ENCODE measurements around the gene SCD5.

Gene SCD5

DNA sequence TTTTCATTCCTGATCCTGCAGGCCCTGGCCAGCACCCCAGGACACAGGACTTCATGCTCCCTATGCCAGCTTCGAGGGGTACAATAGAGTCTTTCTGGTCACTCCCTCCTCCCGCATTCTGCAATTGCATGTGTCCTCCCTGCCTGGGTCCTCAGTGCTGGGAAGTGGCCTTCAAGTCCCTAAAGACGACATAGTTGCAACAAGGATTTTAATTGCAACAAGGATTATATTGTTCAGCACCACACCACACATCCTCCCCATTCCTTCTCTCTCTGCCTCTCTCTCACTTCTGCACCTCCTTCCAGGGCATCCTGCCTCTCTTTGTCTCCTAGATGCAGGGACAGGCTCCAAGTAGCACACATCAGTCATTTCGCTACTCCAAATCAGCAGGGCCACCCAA, 25.5 kb downstream of the SCD5 start:
- Histone ChIP-seq H3K4me1 (ENCODE audit: control insufficient read depth in 1 of 2, insufficient read depth in 1 of 2, low read depth in 1 of 2, low read length in 1 of 2) (no peaks in the 10 kb centered on the region), H3K4me3 (ENCODE audit: low read depth in 1 of 2, low read length in 1 of 2) (no peak overlapping the region), H3K27me3 (no peaks in the 10 kb centered on the region), H3K36me3 (no peaks in the 10 kb centered on the region), H3K9me3 (no peaks in the 10 kb centered on the region), H3K27ac (no peak overlapping the region)
- TF ChIP-seq CTCF (IDR thresholded peaks at IDR 0.05): no peak

GRCh38 chr4:82770607-82771006, 28.0 kb downstream of the SCD5 start:
- TF ChIP-seq CTCF (IDR thresholded peaks at IDR 0.05): no peak
- H3K9me3 ChIP-seq: peaks cover 3% of the 10 kb centered on the region

GRCh38 chr4:82765134-82765533, 33.5 kb downstream of the SCD5 start:
- no peaks in the 10 kb centered on the region for H3K36me3 ChIP-seq
- H3K27me3 ChIP-seq: peaks cover 6% of the 10 kb centered on the region
- TF ChIP-seq CTCF (IDR thresholded peaks at IDR 0.05): no peak
- H3K4me1 ChIP-seq (ENCODE audit: control insufficient read depth in 1 of 2, insufficient read depth in 1 of 2, low read depth in 1 of 2, low read length in 1 of 2): no peaks in the 10 kb centered on the region
- no peak overlapping the region for H3K27ac ChIP-seq
- H3K9me3 ChIP-seq: peaks cover 3% of the 10 kb centered on the region
- H3K4me3 ChIP-seq (ENCODE audit: low read depth in 1 of 2, low read length in 1 of 2): no peak overlapping the region

More at GRCh38 chr4:82770607-82771006, 28.0 kb downstream of the SCD5 start:
- Histone ChIP-seq H3K4me3 (ENCODE audit: low read depth in 1 of 2, low read length in 1 of 2) (no peak overlapping the region), H3K4me1 (ENCODE audit: control insufficient read depth in 1 of 2, insufficient read depth in 1 of 2, low read depth in 1 of 2, low read length in 1 of 2) (no peaks in the 10 kb centered on the region), H3K27me3 (no peaks in the 10 kb centered on the region), H3K27ac (no peak overlapping the region), H3K36me3 (no peaks in the 10 kb centered on the region)

DNA sequence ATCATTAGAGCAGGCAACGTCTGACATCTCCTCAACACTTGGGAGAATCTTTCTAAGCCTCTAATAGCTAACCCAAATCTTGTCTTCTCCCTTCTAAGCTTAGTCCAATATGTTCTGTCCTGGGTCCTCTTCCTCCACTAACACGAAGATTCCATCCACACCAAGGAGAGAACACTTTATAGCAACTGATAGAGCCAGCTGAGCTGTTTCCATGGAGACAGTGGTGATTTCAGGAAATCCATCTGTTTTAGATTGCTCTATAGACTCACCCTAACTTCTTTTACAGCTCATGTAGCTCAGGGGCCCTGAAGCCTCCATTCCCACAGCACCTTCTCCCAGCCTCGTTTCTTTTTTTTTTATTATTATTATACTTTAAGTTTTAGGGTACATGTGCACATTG, 37.4 kb downstream of the SCD5 start:
- H3K4me1 ChIP-seq (ENCODE audit: control insufficient read depth in 1 of 2, insufficient read depth in 1 of 2, low read depth in 1 of 2, low read length in 1 of 2): no peaks in the 10 kb centered on the region
- H3K9me3 ChIP-seq: no peaks in the 10 kb centered on the region
- H3K4me3 ChIP-seq (ENCODE audit: low read depth in 1 of 2, low read length in 1 of 2): no peak overlapping the region
- H3K27ac ChIP-seq: no peak overlapping the region
- H3K27me3 ChIP-seq: peaks cover 6% of the 10 kb centered on the region
- no peak for TF ChIP-seq CTCF (IDR thresholded peaks at IDR 0.05)
- no peaks in the 10 kb centered on the region for H3K36me3 ChIP-seq

DNA sequence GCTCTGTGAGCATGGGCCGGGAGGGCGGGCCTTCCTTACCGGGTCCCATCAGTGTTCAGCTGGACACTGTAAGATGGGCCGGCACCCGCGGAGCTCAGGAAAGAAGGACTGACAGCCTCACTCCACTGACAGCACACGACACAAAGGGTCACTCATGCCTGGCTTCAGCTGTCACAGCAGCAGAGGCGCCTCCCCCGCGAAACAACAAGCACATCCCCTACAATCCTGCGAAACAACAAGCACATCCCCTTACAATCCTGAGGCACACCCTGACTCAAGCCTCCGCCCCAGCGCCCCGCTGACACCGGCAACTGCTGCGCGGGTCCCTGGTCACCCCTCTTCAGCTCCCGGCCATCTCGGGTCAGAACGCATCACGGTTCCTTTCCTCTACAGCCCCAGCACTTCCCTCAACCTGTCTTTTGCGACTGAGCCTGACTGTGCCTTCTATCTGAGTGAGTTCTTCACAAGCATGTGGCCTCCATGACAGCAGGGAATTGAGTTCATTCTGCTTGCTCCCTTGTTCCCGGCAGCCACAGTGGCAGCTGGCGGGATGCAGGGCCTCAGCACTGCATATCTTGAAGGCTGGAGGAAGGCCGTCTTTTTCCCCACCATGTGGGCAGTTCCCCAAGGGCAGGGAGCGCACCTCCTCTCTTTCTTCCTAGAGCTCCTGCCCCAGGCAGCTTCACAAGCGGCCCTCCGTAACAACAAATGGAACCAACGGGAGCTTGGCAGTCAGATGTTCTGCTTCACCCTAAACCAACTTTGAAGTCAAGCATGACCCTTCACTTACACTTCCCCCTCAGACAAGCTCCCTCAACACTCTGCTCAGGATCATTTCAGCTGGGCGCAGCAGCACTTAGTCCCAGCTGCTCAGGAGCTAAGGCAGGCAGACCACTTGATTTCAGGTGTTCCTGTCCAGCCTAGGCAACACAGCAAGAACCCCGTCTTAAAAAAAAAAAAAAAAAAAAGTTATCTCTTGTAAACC, 39.6 kb downstream of the SCD5 start:
- H3K27ac ChIP-seq: no peak overlapping the region
- H3K27me3 ChIP-seq: peaks cover 6% of the 10 kb centered on the region
- TF ChIP-seq CTCF (IDR thresholded peaks at IDR 0.05): no peak
- H3K36me3 ChIP-seq: no peaks in the 10 kb centered on the region
- no peaks in the 10 kb centered on the region for H3K9me3 ChIP-seq
- no peak overlapping the region for H3K4me3 ChIP-seq (ENCODE audit: low read depth in 1 of 2, low read length in 1 of 2)
- no peaks in the 10 kb centered on the region for H3K4me1 ChIP-seq (ENCODE audit: control insufficient read depth in 1 of 2, insufficient read depth in 1 of 2, low read depth in 1 of 2, low read length in 1 of 2)
